ENCODE measurements around the gene LASP1.
A peak's percentile ranks its signal among the peaks of the same experiment; 100 is the strongest.
"Not testable (repeated sequence)": the region's sequence is repeated elsewhere in the genome, so short reads cannot be mapped to it uniquely, and the experiment has no call there.

Gene LASP1

GRCh38 chr17:38869526-38870258 is at the start of gene LASP1:
TSS of gene LASP1 (plus strand) at chr17:38870058. CDS start at chr17:38870190, 132 bp downstream.
- DNase-seq (ENCODE audit: low read depth, low spot score), result no peak

DNA sequence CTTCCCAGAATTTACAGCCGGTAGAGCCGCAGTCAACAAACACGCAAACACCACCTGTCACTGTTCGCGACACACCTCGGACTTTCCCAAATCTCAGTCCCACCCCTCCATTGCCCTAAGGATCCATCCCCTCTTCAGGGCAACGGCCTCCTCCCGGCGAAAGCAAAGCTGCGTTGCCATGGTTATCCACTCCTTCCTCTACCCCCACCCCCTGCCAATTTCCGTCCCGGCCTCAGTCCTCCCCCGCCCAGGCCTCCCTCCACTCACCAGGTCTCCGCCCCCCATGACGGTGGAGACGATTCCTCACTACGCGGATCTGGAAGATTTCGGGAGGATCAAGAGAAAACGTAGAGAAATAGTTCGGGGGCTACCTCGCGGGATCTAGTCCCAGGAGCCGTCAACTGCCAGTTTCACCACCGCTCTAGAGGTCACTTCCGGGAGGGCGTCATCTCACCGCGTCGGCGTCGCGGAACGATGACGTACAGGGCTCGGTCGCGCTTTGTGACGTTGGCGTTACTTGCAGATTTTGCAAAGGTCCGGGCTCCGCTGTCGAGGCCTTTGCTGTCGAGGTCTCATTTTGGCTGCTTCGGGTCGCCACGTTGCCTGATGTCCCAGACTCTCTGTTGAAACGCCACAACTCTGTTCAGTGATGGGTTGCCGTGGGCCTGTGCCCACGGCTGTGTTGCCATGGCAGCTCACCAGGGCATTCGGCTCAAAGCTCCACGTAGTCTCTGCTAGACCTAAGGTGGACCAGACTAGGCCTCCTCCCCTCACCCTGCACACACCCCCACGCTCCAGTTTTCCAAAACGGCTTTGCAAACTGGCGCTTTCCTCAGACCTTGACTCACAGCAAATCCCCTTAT is 44.7 kb upstream of the LASP1 start, which contains the start of gene CWC25:
Gene CWC25, minus strand, starts transcription at position 423 of the 863 bp plus-strand sequence. Its CDS starts 138 bp downstream, at position 285.
- peak; percentile 96 for DNase-seq (ENCODE audit: low read depth, low spot score)

DNA sequence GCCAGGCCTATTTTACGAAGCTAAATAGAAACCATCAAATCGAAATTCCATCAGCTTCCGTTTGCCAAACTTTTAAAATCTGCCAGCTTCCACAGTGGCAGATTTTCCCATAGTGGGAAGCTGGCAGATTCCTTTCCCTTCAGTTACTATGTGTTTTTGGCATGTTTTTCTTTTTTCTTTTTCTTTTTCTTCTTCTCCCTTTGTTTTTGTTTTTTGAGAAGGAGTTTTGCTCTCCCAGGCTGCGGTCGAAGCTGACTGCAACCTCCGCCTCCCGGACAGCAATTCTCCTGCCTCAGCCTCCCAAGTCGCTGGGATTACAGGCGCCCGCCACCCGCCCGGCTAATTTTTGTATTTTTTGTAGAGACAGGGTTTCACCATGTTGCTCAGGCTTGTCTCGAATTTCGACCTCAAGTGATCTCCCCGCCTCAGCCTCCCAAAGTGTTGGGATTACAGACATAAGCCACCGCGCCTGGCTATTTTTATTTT is 44.1 kb upstream of the LASP1 start:
- DNase-seq (ENCODE audit: low read depth, low spot score), result no peak

DNA sequence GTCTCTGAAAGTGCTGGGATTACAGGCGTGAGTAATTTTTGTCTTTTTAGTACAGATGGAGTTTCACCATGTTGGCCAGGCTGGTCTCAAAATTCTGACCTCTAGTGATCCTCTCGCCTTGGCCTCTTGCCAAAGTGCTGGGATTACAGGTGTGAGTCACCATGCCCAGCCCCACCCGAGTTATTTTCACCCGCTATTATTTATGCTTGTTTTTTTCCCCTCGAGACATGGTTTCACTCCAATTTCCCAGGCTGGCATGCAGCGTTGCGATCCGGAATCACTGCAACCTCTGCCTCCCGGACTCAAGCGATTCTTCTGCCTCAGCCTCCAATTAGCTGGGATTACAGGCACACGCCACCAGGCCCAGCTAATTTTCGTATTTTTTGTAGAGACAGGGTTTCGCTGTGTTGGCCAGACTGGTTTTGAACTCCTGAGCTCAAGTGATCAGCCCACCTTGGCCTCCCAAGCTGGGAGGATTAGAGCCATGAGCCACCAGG is 25.5 kb upstream of the LASP1 start:
- no peak for DNase-seq (ENCODE audit: low read depth, low spot score)

- DNase-seq (ENCODE audit: low read depth, low spot score), result no peak
These were observed 21.3 kb upstream of the LASP1 start for GRCh38 chr17:38848557-38848891.

- DNase-seq (ENCODE audit: low read depth, low spot score), result no peak
These were observed 20.8 kb upstream of the LASP1 start for GRCh38 chr17:38848939-38849605.

GRCh38 chr17:38850374-38850773 is 19.5 kb upstream of the LASP1 start:
- DNase-seq (ENCODE audit: low read depth, low spot score), result no peak

- no peak for DNase-seq (ENCODE audit: low read depth, low spot score)
These were observed 18.4 kb upstream of the LASP1 start for GRCh38 chr17:38851434-38851833.

DNA sequence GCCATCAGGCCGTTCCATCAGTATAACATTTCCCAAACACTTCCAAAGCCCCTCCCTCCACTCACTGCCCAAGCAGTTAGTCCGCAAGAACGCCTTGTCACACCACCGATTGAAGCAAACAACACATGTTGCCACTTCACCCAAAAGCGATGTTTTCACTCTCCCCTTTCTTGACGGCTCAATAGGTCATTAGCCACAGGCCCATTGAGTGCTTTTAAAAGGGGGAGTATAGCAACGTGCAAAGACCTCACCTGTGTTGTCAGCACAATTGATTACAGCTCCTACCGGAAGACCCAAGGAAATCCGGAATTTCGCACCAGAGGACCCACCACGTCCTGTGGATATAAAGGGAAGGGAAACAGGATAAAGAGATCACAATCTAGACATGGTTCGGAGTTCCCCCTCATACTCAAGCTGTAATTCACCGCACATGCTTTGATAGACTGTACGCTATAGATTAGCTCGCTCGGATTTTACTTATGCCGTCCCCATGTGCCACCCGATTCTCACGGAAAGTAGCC is 17.0 kb upstream of the LASP1 start:
- no peak for DNase-seq (ENCODE audit: low read depth, low spot score)

GRCh38 chr17:38853292-38854219 is 16.3 kb upstream of the LASP1 start, which contains the start of gene RPL23:
TSS of gene RPL23 (minus strand) at chr17:38853721. CDS start at chr17:38853710, 11 bp downstream.
- DNase-seq (ENCODE audit: low read depth, low spot score), result peak; percentile 98

GRCh38 chr17:38855101-38855714 is 14.7 kb upstream of the LASP1 start:
- not testable (repeated sequence) for DNase-seq (ENCODE audit: low read depth, low spot score)

DNA sequence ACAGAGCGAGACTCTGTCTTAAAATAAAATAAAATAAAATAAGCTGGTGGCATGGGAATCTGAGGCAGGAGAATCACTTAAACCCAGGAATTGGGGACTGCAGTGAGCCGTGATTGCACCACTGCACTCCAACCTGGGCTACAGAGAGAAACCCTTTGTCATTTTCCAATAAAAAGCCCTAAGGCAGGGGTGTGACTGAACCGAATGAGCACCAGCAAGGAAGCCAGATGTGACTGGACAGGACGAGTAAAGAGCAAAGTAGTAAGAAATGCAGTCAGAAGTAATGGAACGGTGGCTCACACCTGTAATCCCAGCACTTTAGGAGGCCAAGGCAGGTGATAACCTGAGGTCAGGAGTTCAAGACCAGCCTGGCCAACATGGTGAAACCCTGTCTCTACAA is 12.6 kb upstream of the LASP1 start:
- DNase-seq (ENCODE audit: low read depth, low spot score), result no peak

DNA sequence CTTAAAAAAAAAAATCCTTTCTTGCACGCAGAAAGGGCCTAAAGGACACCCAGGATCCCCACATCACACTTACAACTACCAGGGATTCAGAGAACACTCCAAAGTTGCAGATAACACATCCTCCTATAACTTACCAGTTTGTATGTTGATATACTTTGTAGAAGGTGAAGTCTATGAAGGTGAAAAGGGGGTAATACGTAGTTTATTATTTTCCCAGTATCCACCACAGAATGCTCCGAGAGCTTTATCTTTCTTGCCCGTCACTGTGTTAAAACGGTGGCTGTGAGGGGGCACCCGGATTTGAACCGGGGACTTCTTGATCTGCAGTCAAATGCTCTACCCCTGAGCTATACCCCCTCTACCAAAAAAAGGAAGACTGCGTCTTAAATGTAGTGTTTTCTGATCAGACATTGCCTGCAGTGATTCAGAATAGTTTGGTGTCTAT is 8.4 kb upstream of the LASP1 start:
- no peak for DNase-seq (ENCODE audit: low read depth, low spot score)

- no peak for DNase-seq (ENCODE audit: low read depth, low spot score)
These were observed 5.0 kb upstream of the LASP1 start for GRCh38 chr17:38864636-38865398.

DNA sequence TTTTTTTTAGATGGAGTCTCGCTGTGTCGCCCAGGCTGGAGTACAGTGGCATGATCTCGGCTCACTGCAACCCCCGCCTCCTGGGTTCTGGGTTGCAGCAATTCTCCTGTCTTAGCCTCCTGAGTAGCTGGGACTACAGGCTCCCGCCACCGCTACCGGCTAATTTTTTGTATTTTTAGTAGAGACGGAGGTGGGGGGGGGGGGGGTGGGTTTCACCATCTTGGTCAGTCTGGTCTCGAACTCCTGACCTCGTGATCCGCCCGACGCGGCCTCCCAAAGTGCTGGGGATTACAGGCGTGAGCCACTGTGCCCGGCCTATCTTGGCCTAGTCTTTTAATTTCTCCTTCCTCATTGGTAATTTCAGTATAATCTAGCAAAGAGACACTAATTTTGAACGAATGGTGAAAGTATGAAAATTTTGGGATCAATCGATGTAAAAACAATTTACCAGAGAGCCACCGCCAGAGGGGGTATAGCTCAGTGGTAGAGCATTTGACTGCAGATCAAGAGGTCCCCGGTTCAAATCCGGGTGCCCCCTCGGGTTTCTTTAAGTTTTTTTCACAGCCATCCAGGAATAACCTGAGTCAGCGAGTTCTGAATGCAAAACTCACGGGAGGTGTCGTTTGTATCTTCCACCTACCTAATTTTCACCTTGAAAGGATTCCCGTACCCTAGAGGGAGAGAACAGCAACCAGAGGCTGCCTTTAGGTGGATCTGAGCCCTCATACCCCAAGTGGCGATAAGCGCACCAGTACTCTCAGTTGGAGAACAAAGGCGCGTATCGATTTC is 2.5 kb upstream of the LASP1 start:
- no peak for DNase-seq (ENCODE audit: low read depth, low spot score)

DNA sequence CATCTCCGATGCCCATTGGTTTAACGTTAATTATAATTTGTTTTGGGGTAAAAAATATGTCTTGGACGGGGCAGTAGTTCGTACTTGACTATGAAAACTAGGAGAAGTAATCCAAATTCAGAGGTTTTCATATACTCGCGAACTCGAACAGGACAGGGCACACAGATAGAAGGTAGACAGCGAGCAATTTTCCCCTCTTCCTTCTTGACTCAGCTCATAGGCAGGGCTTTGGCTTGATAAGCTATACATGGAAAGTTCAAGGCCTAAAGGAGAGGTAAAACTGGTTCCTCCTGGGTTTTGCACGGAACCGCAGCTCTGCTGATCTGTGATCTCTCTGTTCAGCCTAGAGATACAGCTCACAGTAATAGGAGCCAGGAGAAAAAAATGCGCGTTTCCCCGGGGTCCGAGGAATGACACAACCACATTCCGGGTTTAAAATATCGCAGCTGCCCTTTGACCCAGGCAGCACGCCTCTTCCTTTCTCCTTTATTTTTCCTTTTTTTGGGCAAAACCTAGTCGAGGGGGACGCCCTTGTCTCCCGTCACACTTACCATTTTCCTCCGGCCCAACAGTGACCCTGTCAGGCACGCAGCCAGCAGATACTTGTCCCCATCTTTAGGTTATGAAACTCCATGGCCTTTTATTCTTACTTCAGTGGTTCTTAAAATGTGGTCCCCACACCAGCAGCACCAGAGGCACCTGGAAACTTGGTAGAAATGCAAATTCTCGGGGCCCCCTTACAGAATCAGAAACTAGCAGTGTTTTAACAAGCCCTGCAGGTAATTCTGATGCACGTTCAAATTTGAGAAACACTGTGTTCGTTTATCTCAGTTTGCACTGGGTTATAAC is 1.7 kb upstream of the LASP1 start:
- DNase-seq (ENCODE audit: low read depth, low spot score), result no peak

DNA sequence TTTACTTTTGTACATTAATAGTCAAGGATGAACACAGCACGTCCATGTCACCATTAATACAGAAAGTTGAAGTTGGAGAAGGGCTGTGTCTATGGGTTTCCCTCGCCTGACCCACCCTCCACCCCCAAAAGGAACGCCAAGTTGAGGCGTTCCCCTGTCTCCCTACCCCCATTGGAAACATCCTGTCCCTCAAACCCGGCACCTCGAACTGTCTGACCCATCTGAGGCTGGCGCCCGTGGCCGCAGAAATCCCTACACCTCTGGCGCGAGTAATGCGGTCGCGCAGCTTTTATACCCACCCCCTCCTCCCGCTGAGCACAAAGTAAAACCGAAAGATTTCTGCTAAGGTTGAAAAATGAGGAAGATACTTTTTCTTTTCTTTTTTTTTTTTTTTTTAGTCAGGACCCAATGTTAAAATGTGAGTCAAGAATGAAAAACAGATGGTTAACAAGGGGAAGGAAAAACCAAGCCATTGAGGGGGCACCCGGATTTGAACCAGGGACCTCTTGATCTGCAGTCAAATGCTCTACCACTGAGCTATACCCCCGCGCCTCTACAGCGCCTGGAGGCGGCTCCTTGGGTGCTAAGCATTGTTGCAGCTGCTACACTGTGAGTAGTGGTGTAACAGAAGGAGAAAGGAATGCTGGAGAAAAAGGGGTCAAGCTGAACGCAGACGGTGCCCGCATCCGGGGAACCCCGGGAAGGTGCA is 887 bp upstream of the LASP1 start:
- DNase-seq (ENCODE audit: low read depth, low spot score), result no peak

Measured in smooth muscle cell of the brain vasculature (primary cell).